GM18502 (cell line): ENCODE data around the gene STARD6.
A peak's percentile ranks its signal among the peaks of the same experiment; 100 is the strongest.
"Not testable (repeated sequence)": the region's sequence is repeated elsewhere in the genome, so short reads cannot be mapped to it uniquely, and the experiment has no call there.

ENCODE experiments used
- ATAC-seq: cut with Tn5 transposase; IDR thresholded peaks from one replicate; pipeline ENCODE4 v1.9.1; 2021; ENCODE audit warnings: mild to moderate bottlenecking; ENCODE audit not compliant: unreplicated experiment, poor library complexity

The STARD6 gene

GRCh38 chr18:54351186-54351585, 6.5 kb downstream of the STARD6 start:
- ATAC-seq: no peak

- ATAC-seq: no peak
Measured at GRCh38 chr18:54338230-54338629, 19.4 kb downstream of the STARD6 start.

GRCh38 chr18:54335638-54336173, 22.0 kb downstream of the STARD6 start:
- ATAC-seq: no peak

GRCh38 chr18:54330768-54331548, 26.7 kb downstream of the STARD6 start:
- no peak for ATAC-seq

GRCh38 chr18:54329787-54330186, 27.9 kb downstream of the STARD6 start:
- no peak for ATAC-seq

- ATAC-seq: no peak
Measured at GRCh38 chr18:54327818-54328217, 29.8 kb downstream of the STARD6 start.

GRCh38 chr18:54323970-54324369, 33.7 kb downstream of the STARD6 start:
- ATAC-seq: no peak

- ATAC-seq: no peak
Measured at GRCh38 chr18:54323561-54323960, 34.1 kb downstream of the STARD6 start.

GRCh38 chr18:54316071-54316820, 41.4 kb downstream of the STARD6 start:
- ATAC-seq: no peak

GRCh38 chr18:54309564-54309963, 48.1 kb downstream of the STARD6 start:
- not testable (repeated sequence) for ATAC-seq

GRCh38 chr18:54303408-54303807, 54.2 kb downstream of the STARD6 start:
- ATAC-seq: no peak

GRCh38 chr18:54298991-54299390, 58.7 kb downstream of the STARD6 start:
- not testable (repeated sequence) for ATAC-seq

GRCh38 chr18:54296062-54296461, 61.6 kb downstream of the STARD6 start:
- no peak for ATAC-seq

- no peak for ATAC-seq
Measured at GRCh38 chr18:54294274-54294673, 63.4 kb downstream of the STARD6 start.

GRCh38 chr18:54284981-54285785, 72.5 kb downstream of the STARD6 start:
- ATAC-seq: peak; percentile 99

GRCh38 chr18:54284535-54284934, 73.1 kb downstream of the STARD6 start:
- peak; percentile 51 for ATAC-seq

- no peak for ATAC-seq
Measured at GRCh38 chr18:54280220-54280569, 77.5 kb downstream of the STARD6 start.

GRCh38 chr18:54279477-54280219, 78.0 kb downstream of the STARD6 start:
- ATAC-seq: no peak

GRCh38 chr18:54278615-54279014, 79.0 kb downstream of the STARD6 start:
- ATAC-seq: no peak

GRCh38 chr18:54277899-54278298, 79.8 kb downstream of the STARD6 start:
- ATAC-seq: no peak
